ENCODE data around the gene COA8.
A peak's percentile ranks its signal among the peaks of the same experiment; 100 is the strongest.

COA8 gene

DNA sequence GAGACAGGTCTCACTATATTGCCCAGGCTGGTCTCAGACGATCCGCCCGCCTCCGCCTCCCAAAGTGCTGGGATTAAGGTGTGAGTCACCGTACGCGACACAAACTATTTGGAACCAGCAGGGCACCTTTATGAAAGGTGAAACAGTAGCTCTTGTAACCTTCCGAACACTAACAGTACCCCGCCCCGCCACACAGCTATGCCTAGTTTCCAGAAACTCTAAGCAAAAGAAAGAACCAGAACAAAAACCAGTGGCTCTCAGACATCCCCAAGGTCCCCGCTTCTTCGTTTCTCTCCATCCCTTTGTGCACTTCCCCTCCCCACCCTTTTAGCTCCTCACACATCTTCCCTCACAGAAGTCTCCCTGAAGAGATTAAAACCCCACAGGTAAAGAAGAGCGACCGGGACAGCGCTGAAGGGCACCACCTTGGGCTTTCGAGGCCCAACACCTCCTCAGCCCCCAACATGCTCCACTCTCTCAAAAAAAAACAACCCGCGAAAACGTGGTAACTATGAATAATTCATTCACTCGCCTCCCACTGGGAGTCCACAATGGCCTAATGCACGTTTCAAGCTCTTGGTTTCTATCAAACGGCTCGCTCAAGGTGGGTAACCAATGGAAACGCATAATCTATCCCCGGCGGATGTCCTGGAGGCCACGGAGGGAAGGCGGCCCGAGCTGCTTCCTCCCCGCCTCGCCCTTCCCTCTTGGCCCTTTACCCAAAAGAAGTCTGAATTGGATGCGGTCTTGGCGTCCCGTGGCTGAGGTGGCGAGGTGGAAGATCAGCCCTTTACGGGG is 1.2 kb upstream of the COA8 start:
- peak overlapping the region; percentile 100 for H2BK5ac ChIP-seq (ENCODE audit: low read depth, low read length, poor library complexity, severe bottlenecking)
- H3K4me2 ChIP-seq (ENCODE audit: low read length, poor library complexity, severe bottlenecking) = peak overlapping the region; percentile 95
- H3K9ac ChIP-seq (ENCODE audit: low read length) = peak overlapping the region; percentile 96
- H3K23ac ChIP-seq (ENCODE audit: low read length in 2 of 2) = peak overlapping the region in 1 of 2 experiments; percentile 66
- H3K27ac ChIP-seq (ENCODE audit: low read length, poor library complexity, severe bottlenecking) = peak overlapping the region; percentile 73
- H2BK15ac ChIP-seq (ENCODE audit: low read depth, poor library complexity, severe bottlenecking) = peak overlapping the region; percentile 16
- no peak overlapping the region for H3K14ac ChIP-seq (ENCODE audit: low read length in 2 of 2)
- peak overlapping the region; percentile 69 for H4K91ac ChIP-seq (ENCODE audit: low read length)
- H3K18ac ChIP-seq (ENCODE audit: low read depth in 1 of 2, low read length in 2 of 2) = peak overlapping the region; percentile 73 to 79
- peak; percentile 73 for DNase-seq
- H4K8ac ChIP-seq (ENCODE audit: low read length) = peak overlapping the region; percentile 67
- H3K27me3 ChIP-seq (ENCODE audit: control insufficient read depth in 1 of 2, insufficient read depth in 1 of 2, low read length in 2 of 2) = no peaks in the 10 kb centered on the region
- H3K79me1 ChIP-seq (replicated peaks; ENCODE audit: low read length, poor library complexity, severe bottlenecking) = peaks cover 3% of the 10 kb centered on the region
- H2AFZ ChIP-seq (ENCODE audit: low read depth, low read length) = peak overlapping the region; percentile 93
- peak overlapping the region in 1 of 2 experiments; percentile 26 for H2BK12ac ChIP-seq (ENCODE audit: low read length in 2 of 2)
- H3K4me1 ChIP-seq (ENCODE audit: control insufficient read depth, insufficient read depth, low read depth, low read length) = peaks cover 15% of the 10 kb centered on the region
- H3K4me3 ChIP-seq (ENCODE audit: insufficient read depth in 1 of 2, low read depth in 1 of 2, low read length in 2 of 2) = peak overlapping the region; percentile 98 to 100
- H3K9me3 ChIP-seq (ENCODE audit: control insufficient read depth, low read length) = no peaks in the 10 kb centered on the region
- peak overlapping the region; percentile 78 for H2AK5ac ChIP-seq (ENCODE audit: low read length, severe bottlenecking)
- peak overlapping the region; percentile 76 to 99 for H3K4ac ChIP-seq (ENCODE audit: low read depth in 1 of 2, low read length in 2 of 2)
- H3K36me3 ChIP-seq (ENCODE audit: control insufficient read depth in 1 of 2, insufficient read depth in 2 of 2, low read depth in 1 of 2, low read length in 2 of 2) = peaks cover 10 to 33% of the 10 kb centered on the region in 2 experiments
- H2BK120ac ChIP-seq (ENCODE audit: low read depth, low read length) = no peak overlapping the region
- 3% methylated on average over 34 of the region's 36 CpGs for WGBS

DNA sequence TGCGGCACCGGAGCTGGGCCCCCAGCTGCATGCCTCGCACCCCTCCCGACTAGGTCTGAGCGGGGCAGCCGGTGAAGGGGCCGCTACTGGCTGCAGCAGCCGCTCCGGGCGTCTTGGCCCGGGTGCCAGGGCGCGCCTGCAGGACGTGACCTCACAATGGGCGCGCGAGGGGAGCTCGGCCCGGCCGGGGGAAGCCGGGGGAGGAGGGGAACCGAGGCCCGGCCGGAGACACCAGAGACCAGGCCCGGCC is 656 bp upstream of the COA8 start:
- peak overlapping the region; percentile 73 for H3K27ac ChIP-seq (ENCODE audit: low read length, poor library complexity, severe bottlenecking)
- H3K9me3 ChIP-seq (ENCODE audit: control insufficient read depth, low read length) = no peaks in the 10 kb centered on the region
- H3K9ac ChIP-seq (ENCODE audit: low read length) = peak overlapping the region; percentile 96
- peaks cover 13 to 30% of the 10 kb centered on the region in 2 experiments for H3K36me3 ChIP-seq (ENCODE audit: control insufficient read depth in 1 of 2, insufficient read depth in 2 of 2, low read depth in 1 of 2, low read length in 2 of 2)
- H2BK15ac ChIP-seq (ENCODE audit: low read depth, poor library complexity, severe bottlenecking) = no peak overlapping the region
- peak overlapping the region; percentile 95 for H3K4me2 ChIP-seq (ENCODE audit: low read length, poor library complexity, severe bottlenecking)
- H2BK120ac ChIP-seq (ENCODE audit: low read depth, low read length) = peak overlapping the region; percentile 100
- peak overlapping the region; percentile 74 for H4K8ac ChIP-seq (ENCODE audit: low read length)
- H3K4me1 ChIP-seq (ENCODE audit: control insufficient read depth, insufficient read depth, low read depth, low read length) = peaks cover 15% of the 10 kb centered on the region
- H3K23ac ChIP-seq (ENCODE audit: low read length in 2 of 2) = peak overlapping the region in 1 of 2 experiments; percentile 66
- H2AFZ ChIP-seq (ENCODE audit: low read depth, low read length) = peak overlapping the region; percentile 93
- no peak for DNase-seq
- H3K27me3 ChIP-seq (ENCODE audit: control insufficient read depth in 1 of 2, insufficient read depth in 1 of 2, low read length in 2 of 2) = no peaks in the 10 kb centered on the region
- peak overlapping the region; percentile 100 for H4K91ac ChIP-seq (ENCODE audit: low read length)
- peaks cover 3% of the 10 kb centered on the region for H3K79me1 ChIP-seq (replicated peaks; ENCODE audit: low read length, poor library complexity, severe bottlenecking)
- H2BK5ac ChIP-seq (ENCODE audit: low read depth, low read length, poor library complexity, severe bottlenecking) = peak overlapping the region; percentile 100
- H2AK5ac ChIP-seq (ENCODE audit: low read length, severe bottlenecking) = no peak overlapping the region
- WGBS = 1% methylated on average over 14 of the region's 25 CpGs
- H3K14ac ChIP-seq (ENCODE audit: low read length in 2 of 2) = no peak overlapping the region
- no peak overlapping the region for H2BK12ac ChIP-seq (ENCODE audit: low read length in 2 of 2)
- H3K4me3 ChIP-seq (ENCODE audit: insufficient read depth in 1 of 2, low read depth in 1 of 2, low read length in 2 of 2) = peak overlapping the region; percentile 98 to 100
- peak overlapping the region; percentile 76 to 99 for H3K4ac ChIP-seq (ENCODE audit: low read depth in 1 of 2, low read length in 2 of 2)
- H3K18ac ChIP-seq (ENCODE audit: low read depth in 1 of 2, low read length in 2 of 2) = peak overlapping the region; percentile 73 to 79

DNA sequence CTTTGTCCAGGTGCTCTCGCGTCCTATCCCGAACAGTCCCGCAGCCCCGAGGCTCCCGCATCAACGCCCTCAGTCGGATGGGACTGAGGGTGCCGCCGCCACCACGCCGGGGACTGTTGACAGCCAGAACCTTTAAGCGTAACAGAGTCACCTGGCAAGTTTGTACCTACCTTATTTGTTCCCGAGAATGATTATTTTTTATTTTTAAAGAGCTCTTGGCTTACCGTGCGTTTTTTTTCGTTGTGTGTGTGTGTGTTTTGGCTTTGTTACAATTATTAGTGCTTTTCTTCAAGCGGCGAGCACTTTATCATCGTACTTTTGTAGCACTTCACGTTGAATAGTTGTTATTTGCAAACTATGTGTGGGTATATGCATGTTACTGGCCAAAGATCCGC is 463 bp downstream of the COA8 start:
- Histone ChIP-seq H2BK5ac (ENCODE audit: low read depth, low read length, poor library complexity, severe bottlenecking) (no peak overlapping the region), H3K4ac (ENCODE audit: low read depth in 1 of 2, low read length in 2 of 2) (peak overlapping the region in 1 of 2 experiments; percentile 94), H4K91ac (ENCODE audit: low read length) (no peak overlapping the region), H2BK12ac (ENCODE audit: low read length in 2 of 2) (peak overlapping the region in 1 of 2 experiments; percentile 24), H3K9me3 (ENCODE audit: control insufficient read depth, low read length) (no peaks in the 10 kb centered on the region), H3K27me3 (ENCODE audit: control insufficient read depth in 1 of 2, insufficient read depth in 1 of 2, low read length in 2 of 2) (no peaks in the 10 kb centered on the region), H3K4me3 (ENCODE audit: insufficient read depth in 1 of 2, low read depth in 1 of 2, low read length in 2 of 2) (peak overlapping the region; percentile 98 to 100), H3K9ac (ENCODE audit: low read length) (peak overlapping the region; percentile 96), H3K18ac (ENCODE audit: low read depth in 1 of 2, low read length in 2 of 2) (peak overlapping the region; percentile 88 to 96), H3K4me1 (ENCODE audit: control insufficient read depth, insufficient read depth, low read depth, low read length) (peaks cover 9% of the 10 kb centered on the region), H3K79me1 (replicated peaks; ENCODE audit: low read length, poor library complexity, severe bottlenecking) (peaks cover 3% of the 10 kb centered on the region), H2BK120ac (ENCODE audit: low read depth, low read length) (peak overlapping the region; percentile 68), H4K8ac (ENCODE audit: low read length) (no peak overlapping the region), H2AK5ac (ENCODE audit: low read length, severe bottlenecking) (no peak overlapping the region), H3K4me2 (ENCODE audit: low read length, poor library complexity, severe bottlenecking) (peak overlapping the region; percentile 74), H3K14ac (ENCODE audit: low read length in 2 of 2) (no peak overlapping the region), H3K36me3 (ENCODE audit: control insufficient read depth in 1 of 2, insufficient read depth in 2 of 2, low read depth in 1 of 2, low read length in 2 of 2) (peaks cover 13 to 30% of the 10 kb centered on the region in 2 experiments), H2AFZ (ENCODE audit: low read depth, low read length) (peak overlapping the region; percentile 91), H3K23ac (ENCODE audit: low read length in 2 of 2) (no peak overlapping the region), H3K27ac (ENCODE audit: low read length, poor library complexity, severe bottlenecking) (peak overlapping the region; percentile 33), H2BK15ac (ENCODE audit: low read depth, poor library complexity, severe bottlenecking) (peak overlapping the region; percentile 96)
- DNase-seq = no peak
- WGBS = 5% methylated on average over 20 of the region's 22 CpGs

DNA sequence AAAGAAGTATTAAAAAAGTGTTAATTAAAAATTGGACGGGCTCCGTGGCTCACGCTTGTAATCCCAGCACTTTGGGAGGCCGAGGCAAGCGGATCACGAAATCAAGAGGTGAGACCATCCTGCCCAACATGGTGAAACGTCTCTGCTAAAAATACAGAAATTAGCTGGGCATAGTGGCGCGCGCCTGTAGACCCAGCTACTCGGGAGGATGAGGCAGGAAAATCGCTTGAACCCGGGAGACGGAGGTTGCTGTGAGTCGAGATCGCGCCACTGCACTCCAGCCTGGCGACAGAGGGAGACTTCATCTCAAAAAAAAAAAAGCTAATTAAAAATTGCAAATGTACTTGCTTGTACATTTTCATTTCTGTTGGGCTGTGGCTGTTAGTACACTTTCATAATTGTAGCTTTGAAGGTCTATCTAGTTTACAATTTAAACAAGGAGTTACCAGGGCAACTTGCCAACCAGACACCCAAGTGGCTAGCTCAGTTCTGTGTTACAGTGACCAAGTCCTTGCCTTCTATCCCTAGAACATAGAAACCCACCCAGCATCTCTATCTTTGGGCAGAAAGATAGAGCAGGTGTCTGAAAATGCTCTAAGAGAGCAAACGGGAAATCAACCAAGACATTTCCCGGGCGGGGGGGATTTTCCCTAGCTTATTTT is 1.2 kb downstream of the COA8 start:
- no peak overlapping the region for H3K18ac ChIP-seq (ENCODE audit: low read depth in 1 of 2, low read length in 2 of 2)
- peak overlapping the region; percentile 74 for H3K4me2 ChIP-seq (ENCODE audit: low read length, poor library complexity, severe bottlenecking)
- peak; percentile 26 for DNase-seq
- no peak overlapping the region for H3K4ac ChIP-seq (ENCODE audit: low read depth in 1 of 2, low read length in 2 of 2)
- H3K27me3 ChIP-seq (ENCODE audit: control insufficient read depth in 1 of 2, insufficient read depth in 1 of 2, low read length in 2 of 2) = no peaks in the 10 kb centered on the region
- H2BK5ac ChIP-seq (ENCODE audit: low read depth, low read length, poor library complexity, severe bottlenecking) = no peak overlapping the region
- H4K8ac ChIP-seq (ENCODE audit: low read length) = no peak overlapping the region
- H2AK5ac ChIP-seq (ENCODE audit: low read length, severe bottlenecking) = peak overlapping the region; percentile 24
- no peak overlapping the region for H2BK12ac ChIP-seq (ENCODE audit: low read length in 2 of 2)
- H3K36me3 ChIP-seq (ENCODE audit: control insufficient read depth in 1 of 2, insufficient read depth in 2 of 2, low read depth in 1 of 2, low read length in 2 of 2) = peaks cover 15 to 26% of the 10 kb centered on the region in 2 experiments
- no peak overlapping the region for H3K14ac ChIP-seq (ENCODE audit: low read length in 2 of 2)
- H3K9ac ChIP-seq (ENCODE audit: low read length) = peak overlapping the region; percentile 96
- peaks cover 10% of the 10 kb centered on the region for H3K4me1 ChIP-seq (ENCODE audit: control insufficient read depth, insufficient read depth, low read depth, low read length)
- no peak overlapping the region for H2BK120ac ChIP-seq (ENCODE audit: low read depth, low read length)
- 85% methylated on average over 15 of the region's 21 CpGs for WGBS
- no peak overlapping the region for H3K27ac ChIP-seq (ENCODE audit: low read length, poor library complexity, severe bottlenecking)
- no peaks in the 10 kb centered on the region for H3K9me3 ChIP-seq (ENCODE audit: control insufficient read depth, low read length)
- no peak overlapping the region for H4K91ac ChIP-seq (ENCODE audit: low read length)
- H3K23ac ChIP-seq (ENCODE audit: low read length in 2 of 2) = no peak overlapping the region
- peak overlapping the region; percentile 31 to 98 for H3K4me3 ChIP-seq (ENCODE audit: insufficient read depth in 1 of 2, low read depth in 1 of 2, low read length in 2 of 2)
- H2BK15ac ChIP-seq (ENCODE audit: low read depth, poor library complexity, severe bottlenecking) = peak overlapping the region; percentile 28
- H2AFZ ChIP-seq (ENCODE audit: low read depth, low read length) = no peak overlapping the region
- H3K79me1 ChIP-seq (replicated peaks; ENCODE audit: low read length, poor library complexity, severe bottlenecking) = peaks cover 5% of the 10 kb centered on the region

All from mesenchymal stem cell (in vitro differentiated cells and primary cell).